Astrocyte (in vitro differentiated cells and primary cell): ENCODE data around the gene SKA3. TPM values are rescaled to one million over a fixed set of nuclear protein-coding genes. Genes with fewer than 3 reads are reported as not detected.

Source experiments
- DNase-seq: peaks from one replicate; pipeline ENCODE4 v3.0.0-alpha.2; 2010; ENCODE audit warnings: low read depth
- FAIRE-seq: peaks from 2 replicates; lab custom pipeline; 2011; peaks lifted over from hg19 to GRCh38; lab: Jason Lieb, UNC
- H2AFZ ChIP-seq: 2 replicates; pipeline ENCODE4 v1.6.0; 2012; ENCODE audit warnings: low read depth, low read length, inconsistent platforms
- H3K27ac ChIP-seq: 2 replicates; pipeline ENCODE4 v1.5.1; 2011; ENCODE audit warnings: low read depth, low read length, inconsistent platforms
- H3K27me3 ChIP-seq: 2 replicates; pipeline ENCODE4 v1.6.0; 2011; ENCODE audit warnings: low read length, inconsistent platforms; ENCODE audit not compliant: insufficient read depth
- H3K36me3 ChIP-seq: 2 replicates; pipeline ENCODE4 v1.5.1; 2011; ENCODE audit warnings: low read length, inconsistent platforms; ENCODE audit not compliant: insufficient read depth
- H3K4me1 ChIP-seq: 2 replicates; pipeline ENCODE4 v1.5.1; 2011; ENCODE audit warnings: low read length, inconsistent platforms; ENCODE audit not compliant: insufficient read depth
- H3K4me2 ChIP-seq: 2 replicates; pipeline ENCODE4 v1.6.0; 2012; ENCODE audit warnings: low read length, inconsistent platforms
- H3K4me3 ChIP-seq: 2 replicates; pipeline ENCODE4 v1.5.1; 2011; ENCODE audit warnings: low read depth, mild to moderate bottlenecking, low read length, inconsistent platforms; ENCODE audit not compliant: insufficient read depth
- H3K79me2 ChIP-seq: 2 replicates; pipeline ENCODE4 v1.6.0; 2012; ENCODE audit warnings: mild to moderate bottlenecking, low read length, inconsistent platforms; ENCODE audit not compliant: insufficient read depth
- H3K9ac ChIP-seq: 2 replicates; pipeline ENCODE4 v1.6.0; 2012; ENCODE audit warnings: mild to moderate bottlenecking, low read length, inconsistent platforms
- H3K9me3 ChIP-seq: 2 replicates; pipeline ENCODE4 v1.5.1; 2012; ENCODE audit warnings: low read depth, mild to moderate bottlenecking, low read length, inconsistent platforms; ENCODE audit not compliant: insufficient read depth
- H4K20me1 ChIP-seq: 2 replicates; pipeline ENCODE4 v1.6.0; 2012; ENCODE audit warnings: low read length, inconsistent platforms; ENCODE audit not compliant: insufficient read depth
- H3K27ac Mint-ChIP-seq: one replicate; pipeline ENCODE4 v1.8.0; 2021; ENCODE audit warnings: mild to moderate bottlenecking, mixed read lengths; ENCODE audit not compliant: unreplicated experiment
- H3K27me3 Mint-ChIP-seq: one replicate; pipeline ENCODE4 v1.8.0; 2021; ENCODE audit warnings: low read depth, mixed read lengths; ENCODE audit not compliant: unreplicated experiment
- H3K36me3 Mint-ChIP-seq: one replicate; pipeline ENCODE4 v1.8.0; 2021; ENCODE audit warnings: low read depth, mixed read lengths; ENCODE audit not compliant: unreplicated experiment
- H3K4me1 Mint-ChIP-seq: one replicate; pipeline ENCODE4 v1.8.0; 2021; ENCODE audit warnings: low read depth, mixed read lengths; ENCODE audit not compliant: unreplicated experiment
- H3K4me3 Mint-ChIP-seq: one replicate; pipeline ENCODE4 v1.8.0; 2021; ENCODE audit warnings: mild to moderate bottlenecking, moderate library complexity, mixed read lengths; ENCODE audit not compliant: unreplicated experiment
- H3K9me3 Mint-ChIP-seq: one replicate; pipeline ENCODE4 v1.8.0; 2021; ENCODE audit warnings: mild to moderate bottlenecking, mixed read lengths; ENCODE audit not compliant: unreplicated experiment
- CTCF ChIP-seq: IDR thresholded peaks from 2 replicates; pipeline ENCODE4 v1.5.1; 2011; ENCODE audit warnings: low read depth, mild to moderate bottlenecking, inconsistent platforms, low read length, moderate library complexity; ENCODE audit not compliant: insufficient read depth
- EZH2 ChIP-seq: IDR thresholded peaks from 2 replicates; pipeline ENCODE4 v1.6.1; 2012; ENCODE audit warnings: mild to moderate bottlenecking, low read length, inconsistent platforms; ENCODE audit not compliant: insufficient read depth
- total RNA-seq: library from RNA; stranded (reverse); gene quantifications from 2 replicates; pipeline ENCODE4 v1.2.1, GENCODE V29; 2021

The SKA3 gene
- total RNA-seq, 1 donor from 2014 or later = 2.4 TPM

DNA sequence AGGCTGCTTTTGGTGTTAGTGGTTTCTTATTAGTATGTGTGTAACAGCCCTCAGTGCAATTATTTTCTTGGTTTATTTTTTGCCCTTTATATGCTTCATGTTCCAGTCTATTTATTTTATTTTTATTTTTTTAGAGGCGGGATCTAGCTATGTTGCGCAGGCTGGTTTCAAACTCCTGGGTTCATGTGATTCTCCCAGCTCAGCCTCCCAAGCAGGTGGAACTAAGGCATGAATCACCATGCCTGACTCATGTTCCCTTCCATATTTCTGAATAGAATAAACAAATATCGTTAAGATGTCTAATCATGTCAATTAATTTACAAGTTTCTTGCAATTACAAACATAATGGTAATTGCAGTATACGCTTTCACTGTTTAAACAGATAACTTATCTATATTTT lies 11.7 kb downstream of the SKA3 start:
- H3K4me2 ChIP-seq = no peak overlapping the region
- no peaks in the 10 kb centered on the region for H4K20me1 ChIP-seq
- H3K9me3 ChIP-seq = no peaks in the 10 kb centered on the region
- no peaks in the 10 kb centered on the region for H3K4me1 ChIP-seq
- peaks cover 2% of the 10 kb centered on the region for H3K36me3 ChIP-seq
- TF ChIP-seq EZH2 (no peak), CTCF (no peak)
- Mint-ChIP-seq H3K4me1 (no peaks in the 10 kb centered on the region), H3K36me3 (no peaks in the 10 kb centered on the region), H3K27ac (no peak overlapping the region), H3K4me3 (no peak overlapping the region), H3K27me3 (no peaks in the 10 kb centered on the region), H3K9me3 (no peaks in the 10 kb centered on the region)
- H3K27ac ChIP-seq = no peak overlapping the region
- H3K9ac ChIP-seq = no peak overlapping the region
- H2AFZ ChIP-seq = no peak overlapping the region
- no peak overlapping the region for H3K4me3 ChIP-seq
- H3K79me2 ChIP-seq = peaks cover 4% of the 10 kb centered on the region
- no peak for FAIRE-seq
- no peak for DNase-seq
- H3K27me3 ChIP-seq = no peaks in the 10 kb centered on the region

DNA sequence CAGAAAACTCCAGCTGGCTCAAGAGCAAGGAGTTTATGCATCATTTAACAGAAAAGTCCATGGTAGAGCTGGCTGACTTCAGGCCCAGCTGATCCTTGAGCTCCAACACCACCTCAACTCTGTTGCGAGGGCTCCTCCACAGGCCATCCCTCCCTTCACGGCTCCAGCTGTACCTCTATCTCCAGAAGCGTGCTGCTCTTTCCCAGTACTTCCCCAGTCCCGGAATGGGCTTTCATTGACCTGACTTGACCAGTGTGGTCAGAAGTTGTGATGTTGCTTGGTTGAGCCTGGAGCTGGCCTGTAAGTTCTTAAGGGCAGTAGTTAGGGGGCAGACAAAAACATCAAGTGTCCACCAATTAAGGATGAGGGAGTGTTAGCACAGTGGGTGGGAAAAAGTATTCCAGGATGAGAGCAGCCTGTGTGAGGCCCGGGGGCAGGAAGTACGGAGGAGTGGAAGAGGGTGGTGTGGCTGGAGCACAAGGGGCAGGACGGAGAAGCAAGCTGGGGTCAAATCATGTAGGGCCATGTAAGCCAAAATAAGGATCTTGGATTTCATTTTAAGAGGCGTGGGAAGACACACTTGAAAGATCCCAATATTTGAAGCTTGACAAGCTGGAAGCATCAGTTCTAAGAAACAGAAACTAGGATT lies 24.0 kb downstream of the SKA3 start:
- Mint-ChIP-seq H3K4me1 (peaks cover 10% of the 10 kb centered on the region), H3K27ac (no peak overlapping the region), H3K27me3 (no peaks in the 10 kb centered on the region), H3K9me3 (no peaks in the 10 kb centered on the region), H3K4me3 (no peak overlapping the region), H3K36me3 (no peaks in the 10 kb centered on the region)
- Histone ChIP-seq H3K9me3 (no peaks in the 10 kb centered on the region), H3K9ac (no peak overlapping the region), H2AFZ (no peak overlapping the region), H3K79me2 (no peaks in the 10 kb centered on the region), H4K20me1 (no peaks in the 10 kb centered on the region), H3K36me3 (peaks cover 20% of the 10 kb centered on the region), H3K4me3 (no peak overlapping the region), H3K4me1 (peaks cover 9% of the 10 kb centered on the region), H3K27me3 (no peaks in the 10 kb centered on the region), H3K27ac (no peak overlapping the region), H3K4me2 (no peak overlapping the region)
- FAIRE-seq (no peak), DNase-seq (no peak)
- TF ChIP-seq CTCF = no peak
- no peak for TF ChIP-seq EZH2

GRCh38 chr13:21150013-21150412 lies 26.3 kb downstream of the SKA3 start:
- Histone ChIP-seq H3K4me3 (no peak overlapping the region), H3K27ac (peak overlapping the region; percentile 34), H3K27me3 (no peaks in the 10 kb centered on the region), H4K20me1 (peaks cover 14% of the 10 kb centered on the region), H3K4me2 (peak overlapping the region; percentile 36), H3K79me2 (peaks cover 8% of the 10 kb centered on the region), H3K4me1 (peaks cover 9% of the 10 kb centered on the region), H2AFZ (no peak overlapping the region), H3K36me3 (peaks cover 18% of the 10 kb centered on the region), H3K9me3 (no peaks in the 10 kb centered on the region), H3K9ac (no peak overlapping the region)
- no peak overlapping the region for H3K27ac Mint-ChIP-seq
- FAIRE-seq = no peak
- H3K36me3 Mint-ChIP-seq = no peaks in the 10 kb centered on the region
- no peaks in the 10 kb centered on the region for H3K27me3 Mint-ChIP-seq
- TF ChIP-seq CTCF = no peak
- TF ChIP-seq EZH2 = no peak
- DNase-seq = no peak
- no peak overlapping the region for H3K4me3 Mint-ChIP-seq
- no peaks in the 10 kb centered on the region for H3K9me3 Mint-ChIP-seq
- H3K4me1 Mint-ChIP-seq = peaks cover 10% of the 10 kb centered on the region
